HCT116 (cell line): ENCODE data around the gene IER5L. TPM values are rescaled to one million over a fixed set of nuclear protein-coding genes. Genes with fewer than 3 reads are reported as not detected.

Experiments
- ATAC-seq: fragments of 200-7000 bp; cut with Tn5 transposase; 2 replicates; pipeline ENCODE4 v1.9.1; 2020; ENCODE audit warnings: mild to moderate bottlenecking, moderate library complexity
- BruUV-seq: library from RNA; stranded (reverse); fragments of 400-500 nt; replicated peaks from 2 replicates; lab custom pipeline; 2021; lab: Mats Ljungman, UMichigan
- CTCF ChIA-PET: fragments of 300-600 bp; sonication (Branson Sonifier 250); formaldehyde crosslinking; loops from one replicate; lab custom pipeline; 2021; ENCODE audit warnings: antibody characterized with exemption; lab: Charles Lee
- POLR2A ChIA-PET: fragments of 300-600, 350-600 bp; sonication (Branson Sonifier 250); formaldehyde crosslinking; loops from one replicate; lab custom pipeline; 2021; ENCODE audit warnings: antibody characterized with exemption; lab: Charles Lee
- RAD21 ChIA-PET, 2 experiments: fragments of 300-600 bp; sonication (Branson Sonifier 250); formaldehyde crosslinking; loops; one replicate each; lab custom pipeline; 2023; ENCODE audit warnings: low total read pairs in 2 of 2; ENCODE audit not compliant: uncharacterized antibody in 2 of 2, unreplicated experiment in 2 of 2, low non-redundant PET in 1 of 2; lab: Charles Lee
- DNase-seq: peaks from one replicate; pipeline ENCODE4 v3.0.0-alpha.2; 2010; ENCODE audit warnings: low read depth, low spot score
- H2AFZ ChIP-seq: fragments of 200-600 bp; shearing (Covaris generic), sonication (generic); 2 replicates; pipeline ENCODE4 v1.6.1; 2017; ENCODE audit warnings: low read depth, mixed run types, mixed read lengths, antibody characterized with exemption, low read length; ENCODE audit not compliant: poor library complexity, severe bottlenecking
- H3K27ac ChIP-seq: 2 replicates; pipeline ENCODE4 v1.5.1; 2012; ENCODE audit warnings: low read depth, low read length
- H3K27me3 ChIP-seq: fragments of 200-600 bp; sonication (generic); 2 replicates; pipeline ENCODE4 v1.6.1; 2016; ENCODE audit warnings: mixed run types, low read length, mixed read lengths; ENCODE audit not compliant: insufficient read depth
- H3K36me3 ChIP-seq, 2 experiments: fragments of 200-500 bp in 1 of 2; fragments of 200-600 bp in 1 of 2; sonication (Bioruptor generic) in 1 of 2; sonication (generic) in 1 of 2; 2 replicates each; pipeline versions ENCODE4 v1.5.1 to v1.6.1; 2014 to 2016; ENCODE audit warnings: low read length in 2 of 2, inconsistent platforms in 1 of 2, mixed read lengths in 1 of 2, mixed run types in 1 of 2; ENCODE audit not compliant: insufficient read depth in 2 of 2, control insufficient read depth in 1 of 2
- H3K4me1 ChIP-seq, 2 experiments: fragments of 200-600 bp in 1 of 2; sonication (generic) in 1 of 2; 2 replicates each; pipeline versions ENCODE4 v1.5.1 to v1.6.1; 2012 to 2017; ENCODE audit warnings: low read length in 2 of 2, inconsistent platforms in 1 of 2, mild to moderate bottlenecking in 1 of 2, mixed read lengths in 1 of 2, mixed run types in 1 of 2, moderate library complexity in 1 of 2; ENCODE audit not compliant: insufficient read depth in 2 of 2, control insufficient read depth in 1 of 2
- H3K4me2 ChIP-seq: fragments of 200-600 bp; sonication (generic); 2 replicates; pipeline ENCODE4 v1.6.1; 2017; ENCODE audit warnings: mixed run types, low read length, mixed read lengths
- H3K4me3 ChIP-seq, 2 experiments: fragments of 200-600 bp in 1 of 2; sonication (generic) in 1 of 2; replicated peaks in 1 of 2; 2 replicates each; pipeline ENCODE4 v1.5.1; 2011 to 2016; ENCODE audit warnings: low read length in 2 of 2, control low read depth in 1 of 2, low read depth in 1 of 2, mild to moderate bottlenecking in 1 of 2, mixed read lengths in 1 of 2, mixed run types in 1 of 2
- H3K79me2 ChIP-seq: fragments of 200-600 bp; sonication (generic); 2 replicates; pipeline ENCODE4 v1.6.1; 2017; ENCODE audit warnings: mild to moderate bottlenecking, mixed run types, low read length, moderate library complexity, mixed read lengths; ENCODE audit not compliant: insufficient read depth
- H3K9ac ChIP-seq: fragments of 200-600 bp; sonication (generic); 2 replicates; pipeline ENCODE4 v1.6.1; 2016; ENCODE audit warnings: low read length, mixed read lengths
- H3K9me2 ChIP-seq: fragments of 200-600 bp; sonication (generic), shearing (Covaris generic); 2 replicates; pipeline ENCODE4 v1.6.1; 2017; ENCODE audit warnings: mixed run types, mild to moderate bottlenecking, moderate library complexity; ENCODE audit not compliant: insufficient read depth
- H3K9me3 ChIP-seq, 2 experiments: fragments of 200-500 bp in 1 of 2; fragments of 200-600 bp in 1 of 2; sonication (Bioruptor generic) in 1 of 2; sonication (generic) in 1 of 2; 2 replicates each; pipeline ENCODE4 v1.6.1; 2014 to 2017; ENCODE audit warnings: low read length in 2 of 2, mixed read lengths in 2 of 2, inconsistent platforms in 1 of 2, low read depth in 1 of 2, mild to moderate bottlenecking in 1 of 2, mixed run types in 1 of 2, moderate library complexity in 1 of 2; ENCODE audit not compliant: control insufficient read depth in 1 of 2, insufficient read depth in 1 of 2
- H4K20me1 ChIP-seq: fragments of 200-600 bp; sonication (generic), shearing (Covaris generic); 2 replicates; pipeline ENCODE4 v1.6.1; 2017; ENCODE audit warnings: mixed run types, mild to moderate bottlenecking, moderate library complexity; ENCODE audit not compliant: insufficient read depth
- CBX3 ChIP-seq: IDR thresholded peaks from 2 replicates; pipeline ENCODE4 v1.6.1; 2012; ENCODE audit warnings: low read depth
- REST ChIP-seq: IDR thresholded peaks from 2 replicates; pipeline ENCODE4 v1.6.1; 2012; ENCODE audit warnings: low read depth
- ZFX ChIP-seq: fragments of 450-650 bp; IDR thresholded peaks from 2 replicates; pipeline ENCODE4 v1.6.1; 2017
- intact Hi-C: fragments of 100-400 bp; cut with micrococcal nuclease; formaldehyde crosslinking; loops from 2 replicates; pipeline ENCODE4 v1.10.0; 2022
- total RNA-seq: library from RNA; stranded (reverse); gene quantifications from one replicate; pipeline ENCODE4 v1.2.1, GENCODE V29; 2021; ENCODE audit not compliant: unreplicated experiment

IER5L gene
- total RNA-seq, 1 experiment from 2014 or later: 195 TPM

GRCh38 chr9:129181246-129181645 is 3.2 kb upstream of the IER5L start (continued):
- no peak for TF ChIP-seq REST

DNA sequence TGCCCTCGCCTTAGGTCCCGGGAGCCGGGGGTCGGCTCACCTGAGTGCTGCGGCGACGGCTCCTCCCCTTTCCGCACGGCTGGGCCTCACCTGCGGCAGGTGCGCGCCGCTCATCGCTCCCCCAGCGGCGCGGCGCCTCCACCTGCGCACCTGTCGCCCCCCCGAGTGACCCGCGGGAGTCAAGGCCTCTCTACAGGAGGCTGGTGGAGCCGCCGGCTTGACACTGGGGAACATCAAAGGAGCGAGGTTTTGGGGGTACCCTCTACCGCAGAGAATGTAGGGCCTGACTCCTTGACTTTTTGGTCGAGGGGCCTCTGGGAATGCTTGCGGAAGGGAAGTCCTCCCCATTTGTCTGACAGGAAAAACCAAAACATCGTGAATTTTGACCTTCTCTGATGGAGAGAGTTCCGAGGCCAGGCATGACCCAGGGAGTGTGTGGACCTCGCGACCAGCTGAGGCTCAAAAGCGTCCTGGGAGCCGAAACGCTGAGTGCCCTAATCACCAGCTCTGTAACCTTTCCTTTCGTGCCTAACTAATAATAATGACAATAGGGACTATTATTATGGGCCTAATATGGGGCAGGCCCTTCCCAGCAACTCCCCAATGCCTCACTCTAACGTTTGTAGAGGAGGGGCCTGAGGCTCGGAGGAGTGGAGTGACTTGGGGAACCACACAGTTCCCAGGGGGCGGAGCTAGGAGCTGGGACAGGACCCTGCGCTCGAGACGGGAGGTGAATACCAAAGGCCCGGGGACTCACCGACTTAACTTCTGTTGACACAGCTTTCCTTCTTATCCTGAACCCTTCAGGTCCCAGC is 714 bp upstream of the IER5L start:
- H3K79me2 ChIP-seq: peaks cover 18% of the 10 kb centered on the region
- intact Hi-C loops: loop anchor here (1.0 to 5.0 kb wide), 2 partner anchors 156 to 379 kb away; no protein-coding TSS in a partner anchor
- H3K9me3 ChIP-seq: no peaks in the 10 kb centered on the region
- peak; percentile 35 for ATAC-seq
- H3K9ac ChIP-seq: peak overlapping the region; percentile 85
- H3K27me3 ChIP-seq: no peaks in the 10 kb centered on the region
- ChIA-PET RAD21 (interaction anchor here (0.6 to 1.2 kb wide), 3 partner anchors 39 to 316 kb away, joined by 3 read pairs; no protein-coding TSS in a partner anchor), CTCF (interaction anchor here (1.0 to 1.4 kb wide), 3 partner anchors 39 to 446 kb away, joined by 3 to 6 read pairs (median 5); no protein-coding TSS in a partner anchor), POLR2A (interaction anchor here (0.6 to 2.1 kb wide), 65 partner anchors 8 to 446 kb away, joined by 3 to 28 read pairs (median 5); partner anchors contain the start of genes C9orf50 and DOLPP1)
- peak overlapping the region; percentile 98 for H3K27ac ChIP-seq
- peak overlapping the region; percentile 48 to 87 for H3K4me3 ChIP-seq
- DNase-seq: no peak
- TSS peak; percentile 51 for BruUV-seq
- peak overlapping the region; percentile 84 for H3K4me2 ChIP-seq
- TF ChIP-seq CBX3 (no peak), ZFX (0 out of 2 replicates have a peak, but pooled peaks have one; percentile 22)
- H2AFZ ChIP-seq: no peak overlapping the region
- H3K36me3 ChIP-seq: 0 out of 4 replicates have a peak, but pooled peaks cover 0 to 4% of the 10 kb centered on the region in 2 experiments
- peaks cover 52 to 80% of the 10 kb centered on the region in 2 experiments for H3K4me1 ChIP-seq
- no peaks in the 10 kb centered on the region for H4K20me1 ChIP-seq
- H3K9me2 ChIP-seq: no peaks in the 10 kb centered on the region
